ENCODE data around the gene PCGF3.
A peak's percentile ranks its signal among the peaks of the same experiment; 100 is the strongest.
"Not testable (repeated sequence)": the region's sequence is repeated elsewhere in the genome, so short reads cannot be mapped to it uniquely, and the experiment has no call there.

Gene PCGF3

GRCh38 chr4:772776-773175, 67.1 kb downstream of the PCGF3 start:
- Mint-ChIP-seq H3K27ac (no peak overlapping the region), H3K27me3 (ENCODE audit: low read depth, poor library complexity) (peaks cover 6% of the 10 kb centered on the region), H3K9me3 (peaks cover 23% of the 10 kb centered on the region), H3K4me1 (peaks cover 26% of the 10 kb centered on the region), H3K36me3 (ENCODE audit: low read depth) (peaks cover 79% of the 10 kb centered on the region), H3K4me3 (no peak overlapping the region)
- TF ChIP-seq, protein P1, sequence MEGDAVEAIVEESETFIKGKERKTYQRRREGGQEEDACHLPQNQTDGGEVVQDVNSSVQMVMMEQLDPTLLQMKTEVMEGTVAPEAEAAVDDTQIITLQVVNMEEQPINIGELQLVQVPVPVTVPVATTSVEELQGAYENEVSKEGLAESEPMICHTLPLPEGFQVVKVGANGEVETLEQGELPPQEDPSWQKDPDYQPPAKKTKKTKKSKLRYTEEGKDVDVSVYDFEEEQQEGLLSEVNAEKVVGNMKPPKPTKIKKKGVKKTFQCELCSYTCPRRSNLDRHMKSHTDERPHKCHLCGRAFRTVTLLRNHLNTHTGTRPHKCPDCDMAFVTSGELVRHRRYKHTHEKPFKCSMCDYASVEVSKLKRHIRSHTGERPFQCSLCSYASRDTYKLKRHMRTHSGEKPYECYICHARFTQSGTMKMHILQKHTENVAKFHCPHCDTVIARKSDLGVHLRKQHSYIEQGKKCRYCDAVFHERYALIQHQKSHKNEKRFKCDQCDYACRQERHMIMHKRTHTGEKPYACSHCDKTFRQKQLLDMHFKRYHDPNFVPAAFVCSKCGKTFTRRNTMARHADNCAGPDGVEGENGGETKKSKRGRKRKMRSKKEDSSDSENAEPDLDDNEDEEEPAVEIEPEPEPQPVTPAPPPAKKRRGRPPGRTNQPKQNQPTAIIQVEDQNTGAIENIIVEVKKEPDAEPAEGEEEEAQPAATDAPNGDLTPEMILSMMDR (IDR thresholded peaks at IDR 0.05): no peak
- DNase-seq: no peak

DNA sequence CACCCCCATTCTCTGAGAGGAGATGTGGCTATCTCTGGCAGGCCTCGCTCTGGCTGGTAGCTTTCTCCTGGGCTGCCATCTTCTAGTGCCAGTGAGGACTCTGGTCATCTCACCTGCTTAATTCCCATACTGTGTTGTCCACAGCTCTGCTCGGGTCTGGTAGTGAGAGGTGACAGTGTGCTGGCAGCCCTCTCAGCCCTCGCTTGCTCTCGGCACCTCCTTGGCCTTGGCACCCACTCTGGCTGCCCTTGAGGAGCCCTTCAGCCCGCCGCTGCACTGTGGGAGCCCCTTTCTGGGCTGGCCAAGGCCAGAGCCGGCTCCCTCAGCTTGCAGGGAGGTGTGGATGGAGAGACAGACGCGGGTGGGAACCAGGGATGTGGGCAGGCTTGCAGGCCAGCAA, 67.6 kb downstream of the PCGF3 start:
- H3K27me3 Mint-ChIP-seq (ENCODE audit: low read depth, poor library complexity): peaks cover 6% of the 10 kb centered on the region
- TF ChIP-seq, protein P1 (IDR thresholded peaks at IDR 0.05): no peak
- H3K36me3 Mint-ChIP-seq (ENCODE audit: low read depth): peaks cover 79% of the 10 kb centered on the region
- peaks cover 31% of the 10 kb centered on the region for H3K4me1 Mint-ChIP-seq
- H3K27ac Mint-ChIP-seq: no peak overlapping the region
- DNase-seq: no peak
- H3K9me3 Mint-ChIP-seq: peaks cover 28% of the 10 kb centered on the region
- no peak overlapping the region for H3K4me3 Mint-ChIP-seq

- peak overlapping the region; percentile 26 for H3K4me3 Mint-ChIP-seq
- peaks cover 79% of the 10 kb centered on the region for H3K36me3 Mint-ChIP-seq (ENCODE audit: low read depth)
- DNase-seq; H3K27me3 Mint-ChIP-seq (ENCODE audit: low read depth, poor library complexity): not testable (repeated sequence)
- peaks cover 25% of the 10 kb centered on the region for H3K9me3 Mint-ChIP-seq
- H3K27ac Mint-ChIP-seq: peak overlapping the region; percentile 87
- H3K4me1 Mint-ChIP-seq: peaks cover 40% of the 10 kb centered on the region
Observed at GRCh38 chr4:774419-775092, 68.9 kb downstream of the PCGF3 start.

GRCh38 chr4:775485-775884, 69.9 kb downstream of the PCGF3 start:
- DNase-seq; H3K4me3 Mint-ChIP-seq; H3K27me3 Mint-ChIP-seq (ENCODE audit: low read depth, poor library complexity): not testable (repeated sequence)
- peaks cover 19% of the 10 kb centered on the region for H3K9me3 Mint-ChIP-seq
- peaks cover 79% of the 10 kb centered on the region for H3K36me3 Mint-ChIP-seq (ENCODE audit: low read depth)
- peak overlapping the region; percentile 81 for H3K27ac Mint-ChIP-seq
- H3K4me1 Mint-ChIP-seq: peaks cover 50% of the 10 kb centered on the region

DNA sequence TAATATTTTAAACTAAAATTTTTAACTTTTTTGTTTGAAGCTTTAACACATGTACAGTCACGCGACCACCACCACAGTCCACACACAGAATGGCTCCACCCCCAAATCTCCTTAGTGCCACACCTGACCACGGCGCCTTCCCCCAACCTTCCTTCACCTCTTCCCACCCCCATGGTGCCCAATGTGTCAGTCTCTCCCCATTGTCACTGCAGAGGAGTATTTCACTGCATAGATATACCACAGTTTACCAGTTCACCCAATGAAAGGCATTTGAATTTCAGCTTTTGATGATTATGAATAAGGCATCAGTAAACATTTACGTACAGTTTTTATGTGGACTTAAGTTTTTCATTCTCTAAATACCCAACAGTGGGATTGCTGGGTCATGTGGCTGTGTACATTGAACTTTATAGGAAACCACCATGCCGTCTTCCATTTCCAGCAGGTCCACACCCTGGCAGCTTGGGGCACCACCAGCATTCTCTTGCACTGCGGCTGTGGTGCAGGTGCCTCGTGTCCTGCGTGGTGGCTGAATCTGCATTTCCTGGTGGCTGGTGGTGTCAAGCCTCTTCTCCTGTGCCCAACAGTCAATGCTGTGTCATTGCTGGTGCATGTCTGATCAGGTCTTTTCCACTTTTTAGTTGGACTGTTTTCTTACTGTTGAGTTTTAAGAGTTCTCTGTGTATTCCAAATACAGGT, 71.3 kb downstream of the PCGF3 start:
- DNase-seq: no peak
- TF ChIP-seq, protein P1 (IDR thresholded peaks at IDR 0.05): no peak
- Mint-ChIP-seq H3K4me1 (peaks cover 53% of the 10 kb centered on the region), H3K36me3 (ENCODE audit: low read depth) (peaks cover 74% of the 10 kb centered on the region), H3K9me3 (peaks cover 17% of the 10 kb centered on the region), H3K4me3 (no peak overlapping the region), H3K27ac (no peak overlapping the region), H3K27me3 (ENCODE audit: low read depth, poor library complexity) (peaks cover 8% of the 10 kb centered on the region)

DNA sequence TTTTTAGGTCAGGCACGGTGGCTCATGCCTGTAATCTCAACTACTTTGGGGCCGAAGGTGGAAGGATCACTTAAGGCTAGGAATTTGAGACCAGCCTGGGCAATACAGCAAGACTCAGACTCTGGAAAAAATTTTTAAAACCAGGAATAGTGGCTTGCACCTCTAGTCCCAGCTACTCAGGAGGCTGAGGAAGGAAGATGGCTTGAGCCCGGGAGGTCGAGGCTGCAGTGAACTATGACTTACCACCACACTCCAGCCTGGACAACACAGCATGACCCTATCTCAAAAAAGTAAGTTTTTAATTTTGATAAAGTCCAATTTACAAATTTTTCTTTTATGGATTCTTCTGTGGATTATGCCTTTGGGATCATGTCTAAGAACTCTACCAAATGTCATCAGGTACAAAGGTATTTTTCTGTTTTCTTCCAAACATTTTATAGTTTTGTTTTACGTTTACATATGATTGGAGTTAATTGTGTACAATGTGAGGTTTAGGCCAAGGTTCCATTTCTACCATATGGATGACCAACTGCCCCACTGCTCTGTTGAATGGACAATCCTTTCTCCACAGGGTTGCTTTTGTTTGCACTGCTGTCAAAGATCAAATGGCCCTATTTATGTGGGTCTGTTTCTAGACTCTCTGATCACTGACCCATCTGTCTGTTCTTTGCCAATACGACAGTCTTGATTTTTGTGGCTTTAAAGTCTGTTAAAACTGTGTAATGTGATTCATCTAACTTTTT, 72.1 kb downstream of the PCGF3 start:
- Mint-ChIP-seq H3K4me1 (peaks cover 60% of the 10 kb centered on the region), H3K36me3 (ENCODE audit: low read depth) (peaks cover 70% of the 10 kb centered on the region), H3K27ac (no peak overlapping the region), H3K9me3 (peaks cover 17% of the 10 kb centered on the region), H3K4me3 (no peak overlapping the region), H3K27me3 (ENCODE audit: low read depth, poor library complexity) (peaks cover 13% of the 10 kb centered on the region)
- DNase-seq: no peak
- TF ChIP-seq, protein P1 (IDR thresholded peaks at IDR 0.05): no peak

Measured in nephron progenitor cell (in vitro differentiated cells).